DOHH2 (cell line): ENCODE results near the gene SPON1.

ENCODE experiments used
- EZH2phosphoT487 ChIP-seq: fragments of 200-600 bp; sonication (generic); IDR thresholded peaks from 2 replicates; pipeline ENCODE4 v1.6.1; 2017; ENCODE audit warnings: borderline replicate concordance, mild to moderate bottlenecking, antibody characterized with exemption, low read length, moderate library complexity, mixed read lengths
- TF ChIP-seq, protein P1 (sequence below): fragments of 200-600 bp; sonication (generic); IDR thresholded peaks from one replicate; pipeline ENCODE4 v1.5.1; 2014; ENCODE audit warnings: antibody characterized with exemption, mild to moderate bottlenecking, low read depth, low read length; ENCODE audit not compliant: poor library complexity, severe bottlenecking

DNA sequence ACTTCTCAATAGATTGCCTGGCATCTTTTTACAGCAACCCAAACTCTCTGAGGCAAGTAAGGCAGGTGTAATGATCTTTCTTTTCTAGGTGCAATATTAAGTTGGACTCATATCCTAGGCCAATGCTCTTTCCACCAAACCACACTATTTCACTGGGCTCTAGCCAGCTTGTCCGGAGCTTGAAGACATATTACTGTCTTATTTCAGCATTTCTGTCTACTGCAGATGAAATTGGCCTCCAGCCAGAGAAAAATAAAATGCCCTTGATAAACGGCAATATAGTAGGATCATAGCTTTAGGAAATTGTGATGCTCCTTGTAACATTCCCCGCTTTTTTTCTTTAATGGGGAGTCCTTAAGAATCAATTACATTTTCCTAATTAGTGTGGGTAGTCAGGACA is 48.1 kb downstream of the SPON1 start:
- TF ChIP-seq, protein P1, sequence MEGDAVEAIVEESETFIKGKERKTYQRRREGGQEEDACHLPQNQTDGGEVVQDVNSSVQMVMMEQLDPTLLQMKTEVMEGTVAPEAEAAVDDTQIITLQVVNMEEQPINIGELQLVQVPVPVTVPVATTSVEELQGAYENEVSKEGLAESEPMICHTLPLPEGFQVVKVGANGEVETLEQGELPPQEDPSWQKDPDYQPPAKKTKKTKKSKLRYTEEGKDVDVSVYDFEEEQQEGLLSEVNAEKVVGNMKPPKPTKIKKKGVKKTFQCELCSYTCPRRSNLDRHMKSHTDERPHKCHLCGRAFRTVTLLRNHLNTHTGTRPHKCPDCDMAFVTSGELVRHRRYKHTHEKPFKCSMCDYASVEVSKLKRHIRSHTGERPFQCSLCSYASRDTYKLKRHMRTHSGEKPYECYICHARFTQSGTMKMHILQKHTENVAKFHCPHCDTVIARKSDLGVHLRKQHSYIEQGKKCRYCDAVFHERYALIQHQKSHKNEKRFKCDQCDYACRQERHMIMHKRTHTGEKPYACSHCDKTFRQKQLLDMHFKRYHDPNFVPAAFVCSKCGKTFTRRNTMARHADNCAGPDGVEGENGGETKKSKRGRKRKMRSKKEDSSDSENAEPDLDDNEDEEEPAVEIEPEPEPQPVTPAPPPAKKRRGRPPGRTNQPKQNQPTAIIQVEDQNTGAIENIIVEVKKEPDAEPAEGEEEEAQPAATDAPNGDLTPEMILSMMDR: no peak
- no peak for TF ChIP-seq EZH2phosphoT487
